ENCODE data around the gene ZNF598. TPM values are rescaled to one million over a fixed set of nuclear protein-coding genes. Genes with fewer than 3 reads are reported as not detected.

Gene ZNF598
- total and polyA plus RNA-seq, 2 of the 13 experiments (the other 11 are each of a cell fraction or from before 2014, with no cell fraction given) = 13.5 to 14.2 TPM

- TF ChIP-seq ZNF784 (CRISPR knock-in tag; IDR thresholded peaks at IDR 0.05; ENCODE audit: borderline replicate concordance) = no peak
- TF ChIP-seq SMAD3 (CRISPR knock-in tag; IDR thresholded peaks at IDR 0.05) = 0 out of 2 replicates have a peak, but pooled peaks have one; percentile 61
- no peak for TF ChIP-seq LCORL (IDR thresholded peaks at IDR 0.05)
- peak; percentile 96 for TF ChIP-seq LCORL (CRISPR knock-in tag; IDR thresholded peaks at IDR 0.05)
- no peak for TF ChIP-seq ZFP62 (CRISPR knock-in tag; IDR thresholded peaks at IDR 0.05)
- no peak for TF ChIP-seq ZBTB8A (CRISPR knock-in tag; IDR thresholded peaks at IDR 0.05; ENCODE audit: borderline replicate concordance, low read depth)
- TF ChIP-seq ZHX2 (IDR thresholded peaks at IDR 0.05; ENCODE audit: low read depth) = no peak
- no peak for TF ChIP-seq ZHX2 (CRISPR knock-in tag; IDR thresholded peaks at IDR 0.05; ENCODE audit: borderline replicate concordance)
- peak; percentile 85 for TF ChIP-seq HDAC1 (CRISPR knock-in tag; IDR thresholded peaks at IDR 0.05)
- peak; percentile 62 for TF ChIP-seq ASH2L (IDR thresholded peaks at IDR 0.05; ENCODE audit: insufficient read length, low read depth, low read length)
- 0 out of 2 replicates have a peak, but pooled peaks have one; percentile 23 for TF ChIP-seq MIER2 (CRISPR knock-in tag; IDR thresholded peaks at IDR 0.05)
- peak; percentile 46 for TF ChIP-seq PAF1 (CRISPR knock-in tag; IDR thresholded peaks at IDR 0.05)
- no peak for TF ChIP-seq NBN (conservative IDR thresholded peaks at IDR 0.05)
- no peak for TF ChIP-seq ZNF839 (CRISPR knock-in tag; IDR thresholded peaks at IDR 0.05; ENCODE audit: borderline replicate concordance)
- TF ChIP-seq MXI1 (IDR thresholded peaks at IDR 0.05; ENCODE audit: borderline replicate concordance, low read depth, low read length) = peak; percentile 51; the same call in 1 of the 3 replicates
- peak; percentile 91 for TF ChIP-seq RXRB (CRISPR knock-in tag; IDR thresholded peaks at IDR 0.05; ENCODE audit: borderline replicate concordance)
- no peak for TF ChIP-seq MAZ (IDR thresholded peaks at IDR 0.05; ENCODE audit: borderline replicate concordance, low read depth, low read length)
- peak; percentile 74 for TF ChIP-seq MAZ (CRISPR knock-in tag; IDR thresholded peaks at IDR 0.05; ENCODE audit: low read depth)
- peak; percentile 83 for TF ChIP-seq TARDBP (CRISPR knock-in tag; IDR thresholded peaks at IDR 0.05)
- TF ChIP-seq U2AF1 (optimal IDR thresholded peaks at IDR 0.05; ENCODE audit: low read depth, low read length) = no peak
- no peak for TF ChIP-seq TCF12 (IDR thresholded peaks at IDR 0.05)
- peak; percentile 86 for TF ChIP-seq TCF12 (CRISPR knock-in tag; IDR thresholded peaks at IDR 0.05)
- TF ChIP-seq FUBP1 (CRISPR knock-in tag; IDR thresholded peaks at IDR 0.05; ENCODE audit: borderline replicate concordance) = no peak
- no peak; the same call in 1 of the 2 replicates for TF ChIP-seq DMAP1 (CRISPR knock-in tag; IDR thresholded peaks at IDR 0.05)
These were observed 29.8 kb upstream of the ZNF598 start (continued) for GRCh38 chr16:2039274-2040031.

Measured in HepG2 (cell line).